TTC549 (cell line): ENCODE data around the gene AIFM3.

Source experiments
- FAIRE-seq: peaks from 2 replicates; lab custom pipeline; 2012; peaks lifted over from hg19 to GRCh38; lab: Jason Lieb, UNC

AIFM3 gene

GRCh38 chr22:21009638-21010425, 42.8 kb downstream of the AIFM3 start:
- no peak for FAIRE-seq

GRCh38 chr22:21010426-21011113, 43.5 kb downstream of the AIFM3 start:
- no peak for FAIRE-seq

- FAIRE-seq = no peak
These were observed 45.7 kb downstream of the AIFM3 start for GRCh38 chr22:21012446-21013407.

GRCh38 chr22:21013657-21014201, 46.7 kb downstream of the AIFM3 start:
- FAIRE-seq = no peak

GRCh38 chr22:21014202-21014725, 47.2 kb downstream of the AIFM3 start:
- peak; percentile 91 for FAIRE-seq

GRCh38 chr22:21014726-21015465, 47.8 kb downstream of the AIFM3 start, which contains the start of gene P2RX6:
Gene P2RX6, plus strand, starts transcription at chr22:21015165. Its CDS starts 10 bp downstream, at chr22:21015175.
- peak; percentile 74 for FAIRE-seq

- FAIRE-seq = no peak
These were observed 48.5 kb downstream of the AIFM3 start for GRCh38 chr22:21015466-21016006.

GRCh38 chr22:21016644-21017420, 49.8 kb downstream of the AIFM3 start:
- no peak for FAIRE-seq

GRCh38 chr22:21018314-21018713, 51.3 kb downstream of the AIFM3 start:
- FAIRE-seq = no peak

GRCh38 chr22:21020802-21021429, 53.9 kb downstream of the AIFM3 start:
- no peak for FAIRE-seq

- no peak for FAIRE-seq
These were observed 55.5 kb downstream of the AIFM3 start for GRCh38 chr22:21022507-21022906.

- FAIRE-seq = no peak
These were observed 56.0 kb downstream of the AIFM3 start for GRCh38 chr22:21022955-21023614.

- FAIRE-seq = no peak
These were observed 58.2 kb downstream of the AIFM3 start for GRCh38 chr22:21025266-21025665.

- no peak for FAIRE-seq
These were observed 59.0 kb downstream of the AIFM3 start for GRCh38 chr22:21025763-21026755.

GRCh38 chr22:21026783-21027692, 60.0 kb downstream of the AIFM3 start:
- FAIRE-seq = no peak
